ENCODE results near the gene LILRA1.
"Not testable (repeated sequence)": the region's sequence is repeated elsewhere in the genome, so short reads cannot be mapped to it uniquely, and the experiment has no call there.

The LILRA1 gene

GRCh38 chr19:54616821-54617560 is 23.6 kb downstream of the LILRA1 start:
- Histone ChIP-seq H3K4me3 (replicated peaks; ENCODE audit: insufficient read depth, low read length) (no peak overlapping the region), H3K27me3 (ENCODE audit: insufficient read depth, poor library complexity, severe bottlenecking) (peaks cover 2% of the 10 kb centered on the region)
- DNase-seq (ENCODE audit: low read depth in 1 of 2, low spot score in 1 of 2), result no peak

GRCh38 chr19:54620464-54620863 is 27.0 kb downstream of the LILRA1 start:
- TF ChIP-seq POLR2AphosphoS5 (IDR thresholded peaks at IDR 0.05; ENCODE audit: low read depth), result no peak
- TF ChIP-seq GABPA (IDR thresholded peaks at IDR 0.05; ENCODE audit: low read depth), result no peak
- no peak for TF ChIP-seq SPI1 (IDR thresholded peaks at IDR 0.05; ENCODE audit: borderline replicate concordance, low read depth)
- no peak for TF ChIP-seq CTCF (IDR thresholded peaks at IDR 0.05; ENCODE audit: insufficient read depth, low read length)
- TF ChIP-seq REST (IDR thresholded peaks at IDR 0.05; ENCODE audit: insufficient replicate concordance, low read depth), result no peak
- no peak overlapping the region for H3K27ac ChIP-seq (replicated peaks)
- H3K27me3 ChIP-seq (ENCODE audit: insufficient read depth, poor library complexity, severe bottlenecking), result peaks cover 2% of the 10 kb centered on the region
- H3K4me3 ChIP-seq (replicated peaks; ENCODE audit: insufficient read depth, low read length), result no peak overlapping the region
- DNase-seq (ENCODE audit: low read depth in 1 of 2, low spot score in 1 of 2), result no peak

More at GRCh38 chr19:54616821-54617560, 23.6 kb downstream of the LILRA1 start:
- no peak for TF ChIP-seq CTCF (IDR thresholded peaks at IDR 0.05; ENCODE audit: insufficient read depth, low read length)
- no peak for TF ChIP-seq POLR2AphosphoS5 (IDR thresholded peaks at IDR 0.05; ENCODE audit: low read depth)
- TF ChIP-seq GABPA (IDR thresholded peaks at IDR 0.05; ENCODE audit: low read depth), result no peak
- no peak for TF ChIP-seq SPI1 (IDR thresholded peaks at IDR 0.05; ENCODE audit: borderline replicate concordance, low read depth)
- TF ChIP-seq REST (IDR thresholded peaks at IDR 0.05; ENCODE audit: insufficient replicate concordance, low read depth), result no peak
- H3K27ac ChIP-seq (replicated peaks), result no peak overlapping the region

- Histone ChIP-seq H3K4me3 (replicated peaks; ENCODE audit: insufficient read depth, low read length) (no peak overlapping the region), H3K27me3 (ENCODE audit: insufficient read depth, poor library complexity, severe bottlenecking) (peaks cover 2% of the 10 kb centered on the region), H3K27ac (replicated peaks) (no peak overlapping the region)
- no peak for DNase-seq (ENCODE audit: low read depth in 1 of 2, low spot score in 1 of 2)
- no peak for TF ChIP-seq SPI1 (IDR thresholded peaks at IDR 0.05; ENCODE audit: borderline replicate concordance, low read depth)
- TF ChIP-seq POLR2AphosphoS5 (IDR thresholded peaks at IDR 0.05; ENCODE audit: low read depth), result no peak
- TF ChIP-seq GABPA (IDR thresholded peaks at IDR 0.05; ENCODE audit: low read depth), result no peak
Observed at GRCh38 chr19:54622431-54622830, 29.0 kb downstream of the LILRA1 start.

GRCh38 chr19:54624234-54624633 is 30.8 kb downstream of the LILRA1 start:
- DNase-seq (ENCODE audit: low read depth in 1 of 2, low spot score in 1 of 2); H3K4me3 ChIP-seq (replicated peaks; ENCODE audit: insufficient read depth, low read length); H3K27me3 ChIP-seq (ENCODE audit: insufficient read depth, poor library complexity, severe bottlenecking): not testable (repeated sequence)

GRCh38 chr19:54624934-54625730 is 31.7 kb downstream of the LILRA1 start:
- not testable (repeated sequence) for DNase-seq (ENCODE audit: low read depth in 1 of 2, low spot score in 1 of 2); H3K27me3 ChIP-seq (ENCODE audit: insufficient read depth, poor library complexity, severe bottlenecking); H3K4me3 ChIP-seq (replicated peaks; ENCODE audit: insufficient read depth, low read length); H3K27ac ChIP-seq (replicated peaks)

More at GRCh38 chr19:54624234-54624633, 30.8 kb downstream of the LILRA1 start:
- H3K27ac ChIP-seq (replicated peaks), result not testable (repeated sequence)

All from HL-60 (cell line).